K562 (cell line): ENCODE results near the gene MTARC2. TPM values are rescaled to one million over a fixed set of nuclear protein-coding genes. Genes with fewer than 3 reads are reported as not detected.

ENCODE experiments used
- ATF7 ChIP-seq: fragments of 450-650 bp; IDR thresholded peaks from 2 replicates; pipeline ENCODE4 v1.7.1; 2014; ENCODE audit warnings: mild to moderate bottlenecking, moderate library complexity
- CC2D1A ChIP-seq: fragments of 450-650 bp; IDR thresholded peaks from 2 replicates; pipeline ENCODE4 v1.6.1; 2017; ENCODE audit warnings: mild to moderate bottlenecking
- EP400 ChIP-seq: fragments of 450-650 bp; IDR thresholded peaks from 2 replicates; pipeline ENCODE4 v1.6.1; 2017; ENCODE audit warnings: antibody characterized with exemption, mild to moderate bottlenecking, moderate library complexity
- ETV1 ChIP-seq: fragments of 450-650 bp; conservative IDR thresholded peaks from 2 replicates; pipeline ENCODE4 v1.6.1; 2016; ENCODE audit warnings: missing genetic modification characterization, control low read depth, low read depth, missing compliant biosample characterization
- FOXA1 ChIP-seq: fragments of 450-650 bp; IDR thresholded peaks from 2 replicates; pipeline ENCODE4 v1.6.1; 2016; ENCODE audit warnings: mild to moderate bottlenecking, borderline replicate concordance
- MCM2 ChIP-seq: fragments of 450-650 bp; IDR thresholded peaks from 2 replicates; pipeline ENCODE4 v1.6.1; 2017; ENCODE audit warnings: low read depth, mild to moderate bottlenecking
- NFE2L1 ChIP-seq: fragments of 450-650 bp; IDR thresholded peaks from 2 replicates; pipeline ENCODE4 v1.6.1; 2016; ENCODE audit warnings: missing genetic modification characterization, low read depth, mild to moderate bottlenecking, missing compliant biosample characterization, moderate library complexity, borderline replicate concordance
- NFIC ChIP-seq: fragments of 450-650 bp; IDR thresholded peaks from 2 replicates; pipeline ENCODE4 v1.6.1; 2017; ENCODE audit warnings: mild to moderate bottlenecking, inconsistent platforms
- NFIX ChIP-seq: fragments of 250-450 bp; sonication (Bioruptor Pico); IDR thresholded peaks from 2 replicates; pipeline ENCODE4 v1.4.0; 2020; ENCODE audit warnings: low read depth, mild to moderate bottlenecking, moderate library complexity
- NR4A1 ChIP-seq, 2 experiments: fragments of 250-450 bp in 1 of 2; fragments of 450-650 bp in 1 of 2; sonication (Bioruptor Pico) in 1 of 2; IDR thresholded peaks; 2 replicates each; pipeline versions ENCODE4 v1.4.0 to v1.6.1; 2016 to 2020; ENCODE audit warnings: mild to moderate bottlenecking in 2 of 2, missing compliant biosample characterization in 1 of 2, missing genetic modification characterization in 1 of 2, moderate library complexity in 1 of 2
- NUFIP1 ChIP-seq: fragments of 450-650 bp; IDR thresholded peaks from 2 replicates; pipeline ENCODE4 v1.6.1; 2018; ENCODE audit not compliant: partially characterized antibody
- RB1 ChIP-seq: fragments of 450-650 bp; IDR thresholded peaks from 2 replicates; pipeline ENCODE4 v1.6.1; 2017; ENCODE audit warnings: low read depth, mild to moderate bottlenecking
- RBM15 ChIP-seq: fragments of 200-400 bp; formaldehyde crosslinking; IDR thresholded peaks from 2 replicates; pipeline ENCODE4 v1.6.1; 2018; ENCODE audit warnings: mild to moderate bottlenecking, low read length, moderate library complexity; ENCODE audit not compliant: insufficient read depth
- RCOR1 ChIP-seq, 2 experiments: IDR thresholded peaks; 2 replicates each; pipeline ENCODE4 v1.6.1; 2012; ENCODE audit warnings: low read depth in 2 of 2, low read length in 2 of 2, borderline replicate concordance in 1 of 2, improper control_type of control experiment in 1 of 2
- SMARCE1 ChIP-seq: fragments of 450-650 bp; IDR thresholded peaks from 2 replicates; pipeline ENCODE4 v1.7.1; 2016; ENCODE audit warnings: mild to moderate bottlenecking
- SOX6 ChIP-seq: fragments of 450-650 bp; IDR thresholded peaks from 2 replicates; pipeline ENCODE4 v1.6.1; 2014; ENCODE audit warnings: mild to moderate bottlenecking
- SRSF1 ChIP-seq: fragments of 200-400 bp; formaldehyde crosslinking; IDR thresholded peaks from 2 replicates; pipeline ENCODE4 v1.6.1; 2017; ENCODE audit warnings: mild to moderate bottlenecking, low read depth, low read length, moderate library complexity
- STAG1 ChIP-seq: sonication (generic); formaldehyde crosslinking; IDR thresholded peaks from 2 replicates; pipeline ENCODE4 v1.5.0; 2020; ENCODE audit warnings: missing genetic modification reagents, borderline replicate concordance
- TBP ChIP-seq: optimal IDR thresholded peaks from 2 replicates; pipeline ENCODE3; 2011; ENCODE audit warnings: low read depth, low read length, improper control_type of control experiment
- YY1 ChIP-seq, 3 experiments: IDR thresholded peaks; 2 replicates each; pipeline ENCODE4 v1.6.1; 2011; ENCODE audit warnings: low read length in 2 of 3, mild to moderate bottlenecking in 2 of 3, moderate library complexity in 2 of 3, borderline replicate concordance in 1 of 3, control low read depth in 1 of 3, low read depth in 1 of 3; ENCODE audit not compliant: insufficient read depth in 3 of 3, insufficient replicate concordance in 2 of 3, control insufficient read depth in 1 of 3, insufficient read length in 1 of 3; ENCODE audit errors: extremely low read depth in 1 of 3
- ZNF23 ChIP-seq: fragments of 250-450 bp; sonication (Bioruptor Pico); IDR thresholded peaks from 2 replicates; pipeline ENCODE4 v1.4.0; 2020; ENCODE audit warnings: mild to moderate bottlenecking
- ZNF384 ChIP-seq: IDR thresholded peaks from 2 replicates; pipeline ENCODE4 v1.6.1; 2012; ENCODE audit warnings: low read depth, low read length, improper control_type of control experiment
- ZNF699 ChIP-seq: fragments of 250-450 bp; sonication (Bioruptor Pico); IDR thresholded peaks from 2 replicates; pipeline ENCODE4 v1.8.0; 2021; ENCODE audit warnings: mild to moderate bottlenecking, moderate library complexity; ENCODE audit not compliant: insufficient replicate concordance
- ZSCAN29 ChIP-seq: fragments of 450-650 bp; IDR thresholded peaks from 2 replicates; pipeline ENCODE4 v1.6.1; 2017
- polyA plus RNA-seq, 8 experiments: library from polyadenylated mRNA; depleted of rRNA in 4 of 8; stranded (reverse) in 5 of 8; unstranded in 3 of 8; fragments of >200 nt; fragmentation: Nextera tagmentation in 2 of 8; fragmentation: Illumina TruSeq in 1 of 8; extraction: Ambion mirVana in 2 of 8; extraction: Trizol in 1 of 8; gene quantifications; 2 replicates each; pipeline versions ENCODE4 v1.2.1 to v1.2.3, GENCODE V29; 2011 to 2014; ENCODE audit warnings: inconsistent platforms in 1 of 8, missing spikeins in 1 of 8
- total RNA-seq, 7 experiments: library from RNA; depleted of rRNA in 6 of 7; stranded (reverse); fragments of >200 nt in 6 of 7; fragmentation: Illumina TruSeq in 2 of 7; extraction: Trizol in 2 of 7; gene quantifications; 2 replicates each; pipeline versions ENCODE4 v1.2.1 to v1.2.3, GENCODE V29; 2011 to 2021; ENCODE audit warnings: low replicate concordance in 1 of 7
- TF ChIP-seq, protein P1 (sequence below): fragments of 450-650 bp; formaldehyde crosslinking; IDR thresholded peaks from 2 replicates; pipeline ENCODE4 v1.4.0; 2020; ENCODE audit warnings: mild to moderate bottlenecking, moderate library complexity
- TF ChIP-seq, protein P2 (sequence below): fragments of 450-650 bp; IDR thresholded peaks from 2 replicates; pipeline ENCODE4 v1.6.1; 2016; ENCODE audit warnings: mild to moderate bottlenecking

MTARC2 gene
- total and polyA plus RNA-seq, 9 of the 15 experiments (the other 6 are each of a cell fraction or from before 2014, with no cell fraction given), result 0.03 to 0.35 TPM; not detected in 7

DNA sequence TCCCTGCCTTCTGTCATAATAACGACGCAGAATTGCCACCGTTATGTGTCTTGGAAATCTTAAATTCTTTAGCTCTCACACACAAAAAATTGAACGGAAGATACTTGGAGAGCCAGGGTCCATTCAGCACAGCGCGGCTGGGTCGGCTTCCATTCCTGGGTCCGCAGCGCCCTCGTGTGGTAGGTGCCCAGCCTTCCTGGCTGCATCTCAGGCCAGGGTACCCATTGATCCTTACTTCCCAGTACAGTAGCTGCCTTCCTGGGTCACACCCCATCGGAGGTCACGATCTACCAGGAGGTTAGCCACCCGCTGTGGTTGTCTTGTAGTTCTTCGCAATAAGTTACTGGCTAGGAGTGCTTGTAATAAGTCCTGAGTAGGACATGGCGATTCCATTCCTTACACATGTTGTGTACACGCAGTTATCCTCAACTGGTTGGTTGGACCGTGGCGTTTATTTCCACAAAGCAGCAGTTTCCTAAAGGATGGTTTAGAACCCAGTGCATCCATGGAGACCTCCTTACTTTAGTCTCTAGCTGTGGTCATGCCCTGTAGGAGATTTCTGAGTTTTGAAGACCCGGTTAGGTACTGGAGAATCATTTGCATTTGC lies 28.7 kb downstream of the MTARC2 start (continued):
- TF ChIP-seq NFIX (CRISPR knock-in tag) (no peak), TBP (no peak), ZNF23 (CRISPR knock-in tag) (no peak), EP400 (no peak), RB1 (peak; percentile 56; the same call in 1 of the 2 replicates), ZSCAN29 (no peak), STAG1 (CRISPR knock-in tag) (peak; percentile 88), ATF7 (0 out of 2 replicates have a peak, but pooled peaks have one; percentile 12), ZNF699 (CRISPR knock-in tag) (no peak), RCOR1 (IDR thresholded peaks at IDR 0.05; ENCODE audit: borderline replicate concordance in 1 of 2, low read depth in 2 of 2, low read length in 2 of 2) (peak in 1 of 2 experiments; percentile 48; a peak in 1 of 4 replicates), SOX6 (0 out of 2 replicates have a peak, but pooled peaks have one; percentile 39), MCM2 (no peak), SRSF1 (no peak), RBM15 (no peak), FOXA1 (no peak), NFE2L1 (no peak), CC2D1A (peak; percentile 68), NR4A1 (CRISPR knock-in tag; IDR thresholded peaks at IDR 0.05) (0 out of 2 replicates have a peak, but pooled peaks have one; percentile 51), NR4A1 (tag; IDR thresholded peaks at IDR 0.05) (no peak), ETV1 (tag) (no peak), SMARCE1 (no peak), NUFIP1 (no peak), YY1 (IDR thresholded peaks at IDR 0.05; ENCODE audit: borderline replicate concordance in 1 of 3, control insufficient read depth in 1 of 3, extremely low read depth in 1 of 3, insufficient read depth in 3 of 3, insufficient read length in 1 of 3, insufficient replicate concordance in 2 of 3, low read depth in 1 of 3, low read length in 2 of 3) (peak in 1 of 3 experiments; percentile 37), NFIC (no peak), ZNF384 (no peak)
- TF ChIP-seq, protein P1, sequence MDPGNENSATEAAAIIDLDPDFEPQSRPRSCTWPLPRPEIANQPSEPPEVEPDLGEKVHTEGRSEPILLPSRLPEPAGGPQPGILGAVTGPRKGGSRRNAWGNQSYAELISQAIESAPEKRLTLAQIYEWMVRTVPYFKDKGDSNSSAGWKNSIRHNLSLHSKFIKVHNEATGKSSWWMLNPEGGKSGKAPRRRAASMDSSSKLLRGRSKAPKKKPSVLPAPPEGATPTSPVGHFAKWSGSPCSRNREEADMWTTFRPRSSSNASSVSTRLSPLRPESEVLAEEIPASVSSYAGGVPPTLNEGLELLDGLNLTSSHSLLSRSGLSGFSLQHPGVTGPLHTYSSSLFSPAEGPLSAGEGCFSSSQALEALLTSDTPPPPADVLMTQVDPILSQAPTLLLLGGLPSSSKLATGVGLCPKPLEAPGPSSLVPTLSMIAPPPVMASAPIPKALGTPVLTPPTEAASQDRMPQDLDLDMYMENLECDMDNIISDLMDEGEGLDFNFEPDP, result no peak
- TF ChIP-seq, protein P2, sequence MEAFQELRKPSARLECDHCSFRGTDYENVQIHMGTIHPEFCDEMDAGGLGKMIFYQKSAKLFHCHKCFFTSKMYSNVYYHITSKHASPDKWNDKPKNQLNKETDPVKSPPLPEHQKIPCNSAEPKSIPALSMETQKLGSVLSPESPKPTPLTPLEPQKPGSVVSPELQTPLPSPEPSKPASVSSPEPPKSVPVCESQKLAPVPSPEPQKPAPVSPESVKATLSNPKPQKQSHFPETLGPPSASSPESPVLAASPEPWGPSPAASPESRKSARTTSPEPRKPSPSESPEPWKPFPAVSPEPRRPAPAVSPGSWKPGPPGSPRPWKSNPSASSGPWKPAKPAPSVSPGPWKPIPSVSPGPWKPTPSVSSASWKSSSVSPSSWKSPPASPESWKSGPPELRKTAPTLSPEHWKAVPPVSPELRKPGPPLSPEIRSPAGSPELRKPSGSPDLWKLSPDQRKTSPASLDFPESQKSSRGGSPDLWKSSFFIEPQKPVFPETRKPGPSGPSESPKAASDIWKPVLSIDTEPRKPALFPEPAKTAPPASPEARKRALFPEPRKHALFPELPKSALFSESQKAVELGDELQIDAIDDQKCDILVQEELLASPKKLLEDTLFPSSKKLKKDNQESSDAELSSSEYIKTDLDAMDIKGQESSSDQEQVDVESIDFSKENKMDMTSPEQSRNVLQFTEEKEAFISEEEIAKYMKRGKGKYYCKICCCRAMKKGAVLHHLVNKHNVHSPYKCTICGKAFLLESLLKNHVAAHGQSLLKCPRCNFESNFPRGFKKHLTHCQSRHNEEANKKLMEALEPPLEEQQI, result no peak
